ENCODE results near the gene C16orf87.

- TF ChIP-seq CTCF (IDR thresholded peaks at IDR 0.05; ENCODE audit: borderline replicate concordance, extremely low read depth, low read length, poor library complexity, severe bottlenecking) (no peak), EZH2 (IDR thresholded peaks at IDR 0.05; ENCODE audit: borderline replicate concordance, low read depth, low read length, severe bottlenecking) (no peak)
Observed at GRCh38 chr16:46788891-46789474, 42.0 kb downstream of the C16orf87 start.

Measured in DND-41 (cell line).